IMR-90 (cell line): ENCODE data around the gene AK1.
A peak's percentile ranks its signal among the peaks of the same experiment; 100 is the strongest.

Source experiments
- BHLHE40 ChIP-seq: fragments of 150-350 bp; IDR thresholded peaks from 2 replicates; pipeline ENCODE4 v1.6.1; 2016; ENCODE audit warnings: mild to moderate bottlenecking, low read depth, low read length
- CEBPB ChIP-seq: IDR thresholded peaks from 2 replicates; pipeline ENCODE4 v1.6.1; 2012; ENCODE audit warnings: low read depth, low read length, improper control_type of control experiment
- CHD1 ChIP-seq: IDR thresholded peaks from 2 replicates; pipeline ENCODE4 v1.6.1; 2012; ENCODE audit warnings: low read depth, low read length, improper control_type of control experiment
- CTCF ChIP-seq: conservative IDR thresholded peaks from 2 replicates; pipeline ENCODE4 v1.5.1; 2012; ENCODE audit warnings: mild to moderate bottlenecking, low read depth, low read length, improper control_type of control experiment
- MAFK ChIP-seq: IDR thresholded peaks from 2 replicates; pipeline ENCODE4 v1.6.1; 2012; ENCODE audit warnings: low read depth, low read length, improper control_type of control experiment
- MAZ ChIP-seq: IDR thresholded peaks from 2 replicates; pipeline ENCODE4 v1.6.1; 2012; ENCODE audit warnings: low read depth, mild to moderate bottlenecking, low read length, improper control_type of control experiment, moderate library complexity, borderline replicate concordance
- MXI1 ChIP-seq: IDR thresholded peaks from 2 replicates; pipeline ENCODE4 v1.6.1; 2012; ENCODE audit warnings: low read depth, mild to moderate bottlenecking, low read length, moderate library complexity, borderline replicate concordance
- NFE2L2 ChIP-seq: fragments of 150-350 bp; IDR thresholded peaks from 2 replicates; pipeline ENCODE4 v1.6.1; 2016; ENCODE audit warnings: low read depth, mild to moderate bottlenecking, low read length
- POLR2A ChIP-seq: IDR thresholded peaks from 2 replicates; pipeline ENCODE4 v1.6.1; 2012; ENCODE audit warnings: mild to moderate bottlenecking, low read depth, low read length
- RFX5 ChIP-seq: IDR thresholded peaks from 2 replicates; pipeline ENCODE4 v1.8.0; 2012; ENCODE audit warnings: low read depth, mild to moderate bottlenecking, low read length, moderate library complexity
- SMC3 ChIP-seq: fragments of 150-350 bp; IDR thresholded peaks from 2 replicates; pipeline ENCODE4 v1.6.1; 2016; ENCODE audit warnings: low read depth, mild to moderate bottlenecking, antibody characterized with exemption, low read length, moderate library complexity
- USF2 ChIP-seq: fragments of 150-350 bp; IDR thresholded peaks from 2 replicates; pipeline ENCODE4 v1.6.1; 2017; ENCODE audit warnings: mild to moderate bottlenecking, antibody characterized with exemption, low read length, low read depth

DNA sequence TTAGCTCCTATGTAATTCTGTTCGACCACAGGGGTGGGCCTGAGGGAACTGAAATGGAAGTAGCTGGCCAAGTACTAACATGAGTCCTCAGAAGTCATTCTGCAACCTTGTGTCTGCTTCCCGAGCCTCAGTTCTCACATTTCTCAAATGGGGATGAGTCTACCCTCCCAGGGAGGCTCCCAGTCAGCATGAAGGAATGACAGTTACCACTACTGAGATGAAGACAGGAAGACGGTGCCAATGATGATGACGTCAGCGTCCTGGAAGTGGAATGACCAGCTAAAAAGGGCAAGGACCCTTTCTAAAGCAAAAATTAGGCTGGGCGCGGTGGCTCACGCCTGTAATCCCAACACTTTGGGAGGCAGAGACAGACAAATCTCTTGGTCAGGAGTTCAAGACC is 46.3 kb upstream of the AK1 start:
- TF ChIP-seq CTCF (no peak), NFE2L2 (peak; percentile 56), CEBPB (peak; percentile 64; the same call in 1 of the 2 replicates), POLR2A (no peak), MXI1 (0 out of 2 replicates have a peak, but pooled peaks have one; percentile 38), SMC3 (no peak; the same call in 1 of the 2 replicates), BHLHE40 (peak; percentile 47; the same call in 1 of the 2 replicates), USF2 (no peak), CHD1 (0 out of 2 replicates have a peak, but pooled peaks have one; percentile 85), MAFK (peak; percentile 89), RFX5 (no peak), MAZ (no peak)
